B cell (primary cell): ENCODE results near the gene MARCHF10. TPM values are rescaled to one million over a fixed set of nuclear protein-coding genes. Genes with fewer than 3 reads are reported as not detected.

Source experiments
- ATAC-seq: fragments of 200-7000 bp; cut with Tn5 transposase; one replicate; pipeline ENCODE4 v1.10.0; 2021; ENCODE audit warnings: low read depth, mild to moderate bottlenecking, moderate number of reproducible peaks, moderate library complexity
- CTCF ChIA-PET: fragments of 350-600 bp; sonication (Branson Sonifier 250); formaldehyde crosslinking; loops from one replicate; lab custom pipeline; 2021; ENCODE audit warnings: antibody characterized with exemption, inconsistent platforms; lab: Charles Lee
- POLR2A ChIA-PET: fragments of 350-600 bp; sonication (Branson Sonifier 250); formaldehyde crosslinking; loops from one replicate; lab custom pipeline; 2021; ENCODE audit warnings: antibody characterized with exemption; lab: Charles Lee
- DNase-seq: peaks from one replicate; pipeline ENCODE4 v3.0.0; 2013
- H2AFZ ChIP-seq: 2 replicates; pipeline ENCODE4 v1.6.1; 2012; ENCODE audit warnings: mild to moderate bottlenecking, low read depth, low read length; ENCODE audit not compliant: insufficient read depth, poor library complexity, severe bottlenecking
- H3K27ac ChIP-seq, 2 donors: 1 replicate in 1 of 2; 2 replicates in 1 of 2; pipeline ENCODE4 v1.5.1; 2012 to 2013; ENCODE audit warnings: low read length in 2 of 2, mild to moderate bottlenecking in 2 of 2, moderate library complexity in 1 of 2
- H3K27me3 ChIP-seq, 4 experiments: fragments of 200-600 bp in 1 of 4; sonication (generic) in 1 of 4; replicated peaks in 1 of 4; 1 replicate in 2 of 4; 2 replicates in 2 of 4; pipeline versions ENCODE4 v1.6.1 to v1.7.0; 2013 to 2016; ENCODE audit warnings: low read length in 3 of 4, mild to moderate bottlenecking in 2 of 4, mixed read lengths in 1 of 4, moderate library complexity in 1 of 4; ENCODE audit not compliant: insufficient read depth in 4 of 4, control insufficient read depth in 3 of 4; ENCODE audit errors: control extremely low read depth in 1 of 4
- H3K36me3 ChIP-seq, 2 experiments: replicated peaks in 1 of 2; 1 replicate in 1 of 2; 2 replicates in 1 of 2; pipeline versions ENCODE4 v1.6.1 to v1.7.1; 2013; ENCODE audit warnings: low read length in 1 of 2; ENCODE audit not compliant: insufficient read depth in 2 of 2, control insufficient read depth in 1 of 2; ENCODE audit errors: control extremely low read depth in 1 of 2, extremely low read depth in 1 of 2
- H3K4me1 ChIP-seq, 2 donors: fragments of 200-600 bp in 1 of 2; sonication (generic) in 1 of 2; 1 replicate in 1 of 2; 2 replicates in 1 of 2; pipeline versions ENCODE4 v1.5.1 to v1.6.1; 2013 to 2017; ENCODE audit warnings: low read length in 2 of 2; ENCODE audit not compliant: control insufficient read depth in 2 of 2, insufficient read depth in 2 of 2
- H3K4me2 ChIP-seq: replicated peaks from 2 replicates; pipeline ENCODE3; 2012; ENCODE audit warnings: mild to moderate bottlenecking, low read depth, low read length; ENCODE audit not compliant: poor library complexity, severe bottlenecking
- H3K4me3 ChIP-seq, 5 experiments: fragments of 200-600 bp in 1 of 5; sonication (generic) in 1 of 5; 1 replicate in 3 of 5; 2 replicates in 2 of 5; pipeline versions ENCODE4 v1.5.1 to v1.7.0; 2011 to 2016; ENCODE audit warnings: low read length in 4 of 5, mild to moderate bottlenecking in 4 of 5, low read depth in 2 of 5, control low read depth in 1 of 5, moderate library complexity in 1 of 5; ENCODE audit not compliant: insufficient read depth in 1 of 5; ENCODE audit errors: control extremely low read depth in 1 of 5, extremely low read depth in 1 of 5
- H3K79me2 ChIP-seq: fragments of 200-600 bp; sonication (generic); one replicate; pipeline ENCODE4 v1.6.0; 2016; ENCODE audit warnings: low read length; ENCODE audit not compliant: control insufficient read depth, insufficient read depth
- H3K9ac ChIP-seq: fragments of 200-600 bp; sonication (generic); 2 replicates; pipeline ENCODE4 v1.6.1; 2017; ENCODE audit warnings: mild to moderate bottlenecking, low read length, moderate library complexity
- H3K9me3 ChIP-seq, 3 donors: one replicate each; pipeline versions ENCODE4 v1.6.1 to v1.7.1; 2013; ENCODE audit warnings: low read length in 2 of 3; ENCODE audit not compliant: control insufficient read depth in 2 of 3, insufficient read depth in 1 of 3; ENCODE audit errors: control extremely low read depth in 1 of 3
- H4K20me1 ChIP-seq: 2 replicates; pipeline ENCODE4 v1.6.0; 2012; ENCODE audit warnings: mild to moderate bottlenecking, low read length; ENCODE audit not compliant: insufficient read depth, control insufficient read depth, poor library complexity, severe bottlenecking
- H3K27ac Mint-ChIP-seq: one replicate; pipeline ENCODE4 v1.8.0; 2021; ENCODE audit warnings: mixed read lengths
- H3K27me3 Mint-ChIP-seq: one replicate; pipeline ENCODE4 v1.8.0; 2021; ENCODE audit warnings: mixed read lengths
- H3K4me1 Mint-ChIP-seq: one replicate; pipeline ENCODE4 v1.8.0; 2021; ENCODE audit warnings: mixed read lengths
- H3K4me3 Mint-ChIP-seq: one replicate; pipeline ENCODE4 v1.8.0; 2021; ENCODE audit warnings: mixed read lengths
- H3K9me3 Mint-ChIP-seq: one replicate; pipeline ENCODE4 v1.8.0; 2022; ENCODE audit warnings: mixed read lengths; ENCODE audit not compliant: insufficient read depth
- CTCF ChIP-seq: fragments of 200-600 bp; IDR thresholded peaks from one replicate; pipeline ENCODE4 v1.8.0; 2022; ENCODE audit warnings: antibody characterized with exemption, mild to moderate bottlenecking
- EZH2 ChIP-seq: IDR thresholded peaks from 2 replicates; pipeline ENCODE4 v1.6.1; 2012; ENCODE audit warnings: borderline replicate concordance, low read depth, mild to moderate bottlenecking, moderate library complexity, low read length; ENCODE audit not compliant: insufficient read depth, poor library complexity, severe bottlenecking
- WGBS: methylation state at CpG from one replicate; pipeline ENCODE4 v1.1.5; 2013; ENCODE audit warnings: missing lambda C conversion rate; ENCODE audit not compliant: insufficient coverage; 5-methylcytosine and 5-hydroxymethylcytosine counted together
- intact Hi-C: fragments of 100-400 bp; cut with micrococcal nuclease; formaldehyde crosslinking; loops from one replicate; pipeline ENCODE4 v1.10.0; 2022
- polyA plus RNA-seq: library from polyadenylated mRNA; depleted of rRNA; stranded (reverse); fragments of >200 nt; gene quantifications from 2 replicates; pipeline ENCODE4 v1.2.3, GENCODE V29; 2012
- total RNA-seq, 2 donors: library from RNA; stranded (reverse); fragments of 120-200 nt in 1 of 2; gene quantifications; 1 replicate in 1 of 2; 2 replicates in 1 of 2; pipeline versions ENCODE4 v1.2.3 to v1.2.4, GENCODE V29; 2013 to 2022

Gene MARCHF10
- total and polyA plus RNA-seq, 2 donors (not counting 1 experiment from before 2014, with no cell fraction given), result 0.24 TPM; not detected in 1

- Mint-ChIP-seq H3K4me1 (no peaks in the 10 kb centered on the region), H3K27ac (no peak overlapping the region), H3K4me3 (no peak overlapping the region), H3K27me3 (peaks cover 4% of the 10 kb centered on the region), H3K9me3 (no peaks in the 10 kb centered on the region)
- ChIA-PET CTCF (no interaction called here), POLR2A (no interaction called here)
- no peaks in the 10 kb centered on the region for H3K9me3 ChIP-seq
- ATAC-seq (no peak), DNase-seq (no peak)
- H3K36me3 ChIP-seq, result no peaks in the 10 kb centered on the region
- no peaks in the 10 kb centered on the region for H3K79me2 ChIP-seq
- H3K27ac ChIP-seq, result no peak overlapping the region
- H3K4me3 ChIP-seq, result no peak overlapping the region
- intact Hi-C loops, result no loop called here
- H3K9ac ChIP-seq, result no peak overlapping the region
- H2AFZ ChIP-seq, result no peak overlapping the region
- H3K4me1 ChIP-seq, result no peaks in the 10 kb centered on the region
- H3K27me3 ChIP-seq, result no peaks in the 10 kb centered on the region
- H4K20me1 ChIP-seq, result no peaks in the 10 kb centered on the region
- WGBS, result 94% methylated on average over 4 of the region's 4 CpGs
- no peak for TF ChIP-seq CTCF
- TF ChIP-seq EZH2, result no peak
- H3K4me2 ChIP-seq, result no peak overlapping the region
Observed at GRCh38 chr17:62675701-62676100, 132.4 kb downstream of the MARCHF10 start.

GRCh38 chr17:62675260-62675659 lies 132.9 kb downstream of the MARCHF10 start:
- ChIA-PET CTCF (no interaction called here), POLR2A (no interaction called here)
- no peak overlapping the region for H3K27ac ChIP-seq
- no peak for ATAC-seq
- no peaks in the 10 kb centered on the region for H4K20me1 ChIP-seq
- no peak for DNase-seq
- H3K27ac Mint-ChIP-seq, result no peak overlapping the region
- no peak overlapping the region for H2AFZ ChIP-seq
- no peaks in the 10 kb centered on the region for H3K36me3 ChIP-seq
- H3K9me3 Mint-ChIP-seq, result no peaks in the 10 kb centered on the region
- no peaks in the 10 kb centered on the region for H3K4me1 Mint-ChIP-seq
- TF ChIP-seq CTCF (no peak), EZH2 (no peak)
- H3K27me3 ChIP-seq, result no peaks in the 10 kb centered on the region
- no peaks in the 10 kb centered on the region for H3K9me3 ChIP-seq
- H3K4me2 ChIP-seq, result no peak overlapping the region
- H3K9ac ChIP-seq, result no peak overlapping the region
- 89% methylated on average over 6 of the region's 12 CpGs for WGBS
- H3K79me2 ChIP-seq, result no peaks in the 10 kb centered on the region
- H3K4me3 Mint-ChIP-seq, result no peak overlapping the region
- H3K4me3 ChIP-seq, result no peak overlapping the region
- peaks cover 4% of the 10 kb centered on the region for H3K27me3 Mint-ChIP-seq
- no peaks in the 10 kb centered on the region for H3K4me1 ChIP-seq
- intact Hi-C loops, result no loop called here
